Rectal smooth muscle tissue (tissue), 1 donor: ENCODE results near the gene DPH1.

Experiments used
- H3K27ac ChIP-seq: one replicate; pipeline ENCODE4 v1.7.0; 2013; ENCODE audit warnings: low read depth, low read length, inconsistent platforms
- H3K27me3 ChIP-seq: one replicate; pipeline ENCODE4 v1.7.0; 2013; ENCODE audit warnings: low read length; ENCODE audit not compliant: control insufficient read depth, insufficient read depth
- H3K36me3 ChIP-seq: one replicate; pipeline ENCODE4 v1.7.0; 2013; ENCODE audit warnings: low read length; ENCODE audit not compliant: control insufficient read depth, insufficient read depth
- H3K4me1 ChIP-seq: one replicate; pipeline ENCODE4 v1.7.0; 2013; ENCODE audit warnings: low read length; ENCODE audit not compliant: control insufficient read depth, insufficient read depth
- H3K4me3 ChIP-seq: one replicate; pipeline ENCODE4 v1.7.0; 2013; ENCODE audit warnings: low read length
- H3K9ac ChIP-seq: one replicate; pipeline ENCODE4 v1.7.0; 2013; ENCODE audit warnings: low read length

DPH1 gene

DNA sequence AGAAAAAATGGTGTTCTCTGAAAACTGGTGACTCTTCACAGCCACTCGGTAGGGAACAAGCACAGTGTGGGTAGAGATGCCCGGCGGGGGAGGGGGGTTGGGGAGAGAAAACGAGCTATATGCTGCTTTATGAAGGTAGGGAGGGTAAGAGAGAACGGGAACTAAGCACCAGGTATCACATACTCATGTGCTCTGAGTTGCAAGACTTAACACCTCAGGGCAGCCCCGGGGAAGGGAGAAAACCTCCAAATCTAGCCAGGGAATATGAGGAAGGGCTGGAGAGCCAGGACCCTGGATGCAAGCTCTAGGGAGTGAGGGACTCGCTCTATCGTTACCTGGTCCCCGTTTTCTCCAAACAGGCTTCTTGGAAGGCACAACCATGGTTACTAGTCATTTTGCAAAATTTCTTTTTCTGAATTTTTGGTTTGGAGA lies 60.3 kb downstream of the DPH1 start:
- Histone ChIP-seq H3K4me1 (peaks cover 35% of the 10 kb centered on the region), H3K27me3 (no peaks in the 10 kb centered on the region)

DNA sequence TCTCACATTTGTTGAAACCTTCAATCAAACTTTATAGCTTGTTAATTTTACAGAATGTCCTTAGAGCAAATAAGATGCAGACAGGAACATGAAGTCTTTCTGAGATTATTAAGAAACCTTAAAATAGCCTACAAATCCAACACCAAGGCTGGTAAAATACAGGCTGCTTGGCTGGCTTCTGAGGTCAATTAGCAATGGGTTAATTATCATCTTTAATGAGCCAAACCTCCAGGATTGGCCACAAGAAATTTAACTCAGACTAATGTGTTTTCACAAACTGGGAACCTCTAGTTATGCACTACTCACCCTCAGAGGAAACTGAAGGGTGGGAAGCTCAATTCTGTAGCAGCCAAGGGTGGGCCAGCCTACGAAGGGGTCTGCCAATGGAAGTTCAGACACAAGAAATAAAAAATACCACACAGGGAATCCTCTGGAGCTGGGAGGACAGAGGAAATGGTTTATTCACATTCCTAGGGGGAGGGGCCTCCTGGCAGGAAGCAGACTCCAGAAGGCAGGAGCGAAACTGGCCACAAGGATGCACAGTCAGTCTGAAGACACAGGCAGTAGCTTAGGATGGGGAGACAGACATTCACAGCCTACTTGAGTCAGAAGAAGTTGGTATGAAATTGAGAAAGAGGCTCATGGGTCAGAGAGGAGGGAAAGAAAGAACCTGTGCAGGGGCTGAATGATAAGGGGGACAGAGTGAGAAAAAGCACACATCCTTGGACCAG lies 61.0 kb downstream of the DPH1 start:
- no peak overlapping the region for H3K9ac ChIP-seq
- H3K4me3 ChIP-seq, result no peak overlapping the region

More for the DNA sequence above, 60.3 kb downstream of the DPH1 start:
- Histone ChIP-seq H3K4me3 (peak overlapping the region; percentile 67), H3K27ac (peak overlapping the region; percentile 4), H3K36me3 (no peaks in the 10 kb centered on the region), H3K9ac (no peak overlapping the region)

DNA sequence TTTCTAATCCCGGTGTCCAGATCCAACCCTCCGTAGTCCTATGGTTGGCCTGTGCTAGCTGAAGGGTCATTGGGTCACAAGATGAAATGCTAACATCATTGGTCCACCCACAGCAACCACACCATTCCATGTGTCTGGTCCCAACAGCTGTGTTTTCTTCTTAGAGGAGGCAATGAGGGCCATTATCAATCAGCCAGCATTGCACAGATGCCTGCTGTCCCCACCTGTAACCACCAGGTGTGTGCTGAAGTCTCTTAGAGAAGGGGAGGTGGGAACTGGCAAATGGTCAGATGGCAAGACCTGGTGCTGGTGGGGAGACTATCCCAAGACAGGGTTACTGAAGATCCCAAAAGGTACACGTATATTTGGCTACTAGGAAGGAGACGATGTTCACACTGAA lies 62.3 kb downstream of the DPH1 start:
- H3K9ac ChIP-seq, result no peak overlapping the region
- no peak overlapping the region for H3K4me3 ChIP-seq
- no peak overlapping the region for H3K27ac ChIP-seq
- no peaks in the 10 kb centered on the region for H3K36me3 ChIP-seq
- no peaks in the 10 kb centered on the region for H3K27me3 ChIP-seq
- peaks cover 35% of the 10 kb centered on the region for H3K4me1 ChIP-seq

More for the DNA sequence above, 61.0 kb downstream of the DPH1 start:
- Histone ChIP-seq H3K27ac (peak overlapping the region; percentile 32), H3K36me3 (no peaks in the 10 kb centered on the region), H3K4me1 (peaks cover 35% of the 10 kb centered on the region), H3K27me3 (no peaks in the 10 kb centered on the region)

DNA sequence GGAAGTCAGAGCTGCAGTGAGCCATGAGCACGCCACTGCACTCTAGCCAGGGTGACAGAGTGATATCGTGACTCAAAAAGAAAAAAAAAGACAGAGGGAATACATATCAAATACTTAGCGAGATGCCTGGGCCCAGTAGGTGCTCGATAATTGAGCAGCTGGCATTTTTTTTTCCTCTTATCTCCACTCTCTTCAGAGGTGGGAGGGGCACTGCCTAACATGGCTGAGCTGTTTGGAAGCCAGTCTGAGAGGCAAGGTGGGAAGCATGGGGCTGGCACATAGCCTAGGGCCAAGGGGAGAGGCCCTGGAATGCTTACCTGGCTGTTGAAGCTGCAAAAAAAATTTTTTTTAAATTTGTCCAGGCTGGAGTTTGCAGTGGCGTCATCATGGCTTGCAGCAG lies 63.4 kb downstream of the DPH1 start:
- H3K27ac ChIP-seq, result no peak overlapping the region
- H3K27me3 ChIP-seq, result no peaks in the 10 kb centered on the region
- no peak overlapping the region for H3K9ac ChIP-seq

More for the DNA sequence above, 63.4 kb downstream of the DPH1 start:
- Histone ChIP-seq H3K4me1 (peaks cover 25% of the 10 kb centered on the region), H3K36me3 (no peaks in the 10 kb centered on the region), H3K4me3 (no peak overlapping the region)
